H9 (cell line): Measurements from ENCODE around the gene ATG13. TPM values are rescaled to one million over a fixed set of nuclear protein-coding genes. Genes with fewer than 3 reads are reported as not detected.

Experiments
- DNase-seq: peaks from one replicate; pipeline ENCODE4 v3.0.0-alpha.2; 2017
- H2AFZ ChIP-seq: one replicate; pipeline ENCODE4 v1.6.1; 2013; ENCODE audit warnings: mild to moderate bottlenecking, low read length, control low read depth, moderate library complexity
- H2AK5ac ChIP-seq: 2 replicates; pipeline ENCODE4 v1.6.1; 2013; ENCODE audit warnings: low read length, control low read depth, mixed read lengths; ENCODE audit not compliant: insufficient read length
- H2BK120ac ChIP-seq: one replicate; pipeline ENCODE4 v1.6.1; 2013; ENCODE audit warnings: low read depth, mild to moderate bottlenecking, low read length, control low read depth, inconsistent platforms; ENCODE audit not compliant: poor library complexity, severe bottlenecking
- H2BK12ac ChIP-seq: 2 replicates; pipeline ENCODE4 v1.6.1; 2013; ENCODE audit warnings: low read length, control low read depth, mixed read lengths, low read depth; ENCODE audit not compliant: insufficient read length
- H2BK15ac ChIP-seq: 2 replicates; pipeline ENCODE4 v1.6.1; 2013; ENCODE audit warnings: low read depth, low read length, control low read depth
- H2BK20ac ChIP-seq: one replicate; pipeline ENCODE4 v1.6.1; 2013; ENCODE audit warnings: low read depth, mild to moderate bottlenecking, low read length, control low read depth, inconsistent platforms; ENCODE audit not compliant: poor library complexity, severe bottlenecking
- H2BK5ac ChIP-seq: 2 replicates; pipeline ENCODE4 v1.6.1; 2013; ENCODE audit warnings: low read length, control low read depth, mixed read lengths; ENCODE audit not compliant: insufficient read length
- H3K14ac ChIP-seq: 2 replicates; pipeline ENCODE4 v1.6.1; 2013; ENCODE audit warnings: low read length, control low read depth; ENCODE audit not compliant: insufficient read depth
- H3K18ac ChIP-seq: 2 replicates; pipeline ENCODE4 v1.6.1; 2013; ENCODE audit warnings: low read depth, mild to moderate bottlenecking, mixed read lengths, low read length, control low read depth; ENCODE audit not compliant: insufficient read length
- H3K23ac ChIP-seq: 2 replicates; pipeline ENCODE4 v1.6.1; 2013; ENCODE audit warnings: low read length, control low read depth, mixed read lengths, low read depth; ENCODE audit not compliant: insufficient read length
- H3K23me2 ChIP-seq: 2 replicates; pipeline ENCODE4 v1.6.1; 2013; ENCODE audit warnings: low read depth, mild to moderate bottlenecking, mixed read lengths, low read length, control low read depth; ENCODE audit not compliant: insufficient read length, poor library complexity, severe bottlenecking
- H3K27ac ChIP-seq: 2 replicates; pipeline ENCODE4 v1.5.1; 2013; ENCODE audit warnings: low read length, control low read depth, mixed read lengths, low read depth; ENCODE audit not compliant: insufficient read length
- H3K27me3 ChIP-seq: 2 replicates; pipeline ENCODE4 v1.6.1; 2013; ENCODE audit warnings: low read length, control low read depth, inconsistent platforms; ENCODE audit not compliant: insufficient read depth
- H3K4ac ChIP-seq: 2 replicates; pipeline ENCODE4 v1.6.1; 2013; ENCODE audit warnings: low read depth, mild to moderate bottlenecking, control low read depth, inconsistent platforms, low read length, moderate library complexity
- H3K4me1 ChIP-seq: 2 replicates; pipeline ENCODE4 v1.6.1; 2013; ENCODE audit warnings: low read length, control low read depth, inconsistent platforms; ENCODE audit not compliant: insufficient read depth
- H3K4me2 ChIP-seq: 2 replicates; pipeline ENCODE4 v1.6.1; 2013; ENCODE audit warnings: low read length, control low read depth, mixed read lengths; ENCODE audit not compliant: insufficient read length, insufficient read depth
- H3K56ac ChIP-seq: 2 replicates; pipeline ENCODE4 v1.6.1; 2013; ENCODE audit warnings: low read depth, mild to moderate bottlenecking, mixed read lengths, low read length, control low read depth; ENCODE audit not compliant: insufficient read length
- H3K79me1 ChIP-seq: 2 replicates; pipeline ENCODE4 v1.6.1; 2013; ENCODE audit warnings: low read depth, mild to moderate bottlenecking, moderate library complexity, low read length, control low read depth, inconsistent platforms; ENCODE audit not compliant: insufficient read depth, poor library complexity, severe bottlenecking
- H3K79me2 ChIP-seq: 2 replicates; pipeline ENCODE4 v1.6.1; 2013; ENCODE audit warnings: low read length, control low read depth, inconsistent platforms; ENCODE audit not compliant: insufficient read depth
- H3K9ac ChIP-seq: 2 replicates; pipeline ENCODE4 v1.6.1; 2013; ENCODE audit warnings: low read length, control low read depth, mixed read lengths; ENCODE audit not compliant: insufficient read length; ENCODE audit errors: extremely low read depth
- H3K9me3 ChIP-seq: one replicate; pipeline ENCODE4 v1.6.1; 2013; ENCODE audit warnings: low read depth, low read length, inconsistent platforms; ENCODE audit not compliant: control insufficient read depth
- H3T11ph ChIP-seq: one replicate; pipeline ENCODE4 v1.6.1; 2013; ENCODE audit warnings: mild to moderate bottlenecking, low read length, control low read depth, inconsistent platforms
- H4K20me1 ChIP-seq: one replicate; pipeline ENCODE4 v1.6.1; 2013; ENCODE audit not compliant: control insufficient read depth, insufficient read length, insufficient read depth
- H4K5ac ChIP-seq: 2 replicates; pipeline ENCODE4 v1.6.1; 2013; ENCODE audit warnings: low read depth, mild to moderate bottlenecking, mixed read lengths, low read length, control low read depth; ENCODE audit not compliant: insufficient read length
- H4K8ac ChIP-seq: replicated peaks from 2 replicates; pipeline ENCODE4 v1.6.1; 2013; ENCODE audit warnings: low read length, control low read depth, mixed read lengths, low read depth; ENCODE audit not compliant: insufficient read length
- H4K91ac ChIP-seq: 2 replicates; pipeline ENCODE4 v1.6.1; 2013; ENCODE audit warnings: low read depth, mild to moderate bottlenecking, moderate library complexity, mixed read lengths, low read length, control low read depth; ENCODE audit not compliant: insufficient read length
- H3K27ac Mint-ChIP-seq, 3 experiments: 2 replicates in 2 of 3; 3 replicates in 1 of 3; pipeline ENCODE4 v1.8.0; 2020 to 2021; ENCODE audit warnings: mixed read lengths in 3 of 3, mild to moderate bottlenecking in 1 of 3, moderate library complexity in 1 of 3
- H3K27me3 Mint-ChIP-seq: 2 replicates; pipeline ENCODE4 v1.8.0; 2021; ENCODE audit warnings: low read depth, mild to moderate bottlenecking, moderate library complexity, mixed read lengths
- H3K36me3 Mint-ChIP-seq, 3 experiments: 2 replicates in 2 of 3; 3 replicates in 1 of 3; pipeline ENCODE4 v1.8.0; 2020 to 2021; ENCODE audit warnings: low read depth in 3 of 3, mixed read lengths in 3 of 3; ENCODE audit not compliant: insufficient read depth in 1 of 3
- H3K4me1 Mint-ChIP-seq, 2 experiments: 2 replicates each; pipeline ENCODE4 v1.8.0; 2020; ENCODE audit warnings: mixed read lengths in 2 of 2
- H3K4me3 Mint-ChIP-seq, 2 experiments: 2 replicates in 1 of 2; 3 replicates in 1 of 2; pipeline ENCODE4 v1.8.0; 2020 to 2021; ENCODE audit warnings: mild to moderate bottlenecking in 2 of 2, mixed read lengths in 2 of 2, moderate library complexity in 1 of 2
- H3K9me3 Mint-ChIP-seq, 2 experiments: 2 replicates in 1 of 2; 3 replicates in 1 of 2; pipeline ENCODE4 v1.8.0; 2020; ENCODE audit warnings: mild to moderate bottlenecking in 2 of 2, mixed read lengths in 2 of 2, moderate library complexity in 1 of 2
- CTCF ChIP-seq: fragments of 200-600 bp; sonication (generic); conservative IDR thresholded peaks from 3 replicates; pipeline ENCODE4 v1.8.0; 2021; ENCODE audit warnings: antibody characterized with exemption, mild to moderate bottlenecking
- WGBS: extraction: QIAGEN DNeasy Blood & Tissue Kit; methylation state at CpG from one replicate; pipeline ENCODE4 v1.1.7; 2013; ENCODE audit warnings: missing lambda C conversion rate, low lambda C conversion rate, mixed read lengths; ENCODE audit not compliant: insufficient read length; ENCODE audit errors: extremely low coverage; 5-methylcytosine and 5-hydroxymethylcytosine counted together
- total RNA-seq: library from RNA; stranded (reverse); gene quantifications from 2 replicates; pipeline ENCODE4 v1.2.1, GENCODE V29; 2021

ATG13 gene
- total RNA-seq, 1 experiment from 2014 or later = 79.1 TPM

- H3K9me3 ChIP-seq = no peaks in the 10 kb centered on the region
- no peak overlapping the region for H2AFZ ChIP-seq
- no peak overlapping the region for H4K5ac ChIP-seq
- no peak overlapping the region for H3K9ac ChIP-seq
- H3K23me2 ChIP-seq = peaks cover 5% of the 10 kb centered on the region
- no peaks in the 10 kb centered on the region for H3K4me1 ChIP-seq
- Mint-ChIP-seq H3K9me3 (no peaks in the 10 kb centered on the region), H3K27ac (no peak overlapping the region), H3K36me3 (no peaks in the 10 kb centered on the region; a peak in 1 of 7 replicates), H3K4me3 (no peak overlapping the region), H3K27me3 (no peaks in the 10 kb centered on the region), H3K4me1 (peaks cover 14 to 16% of the 10 kb centered on the region in 2 experiments)
- H3K56ac ChIP-seq = no peak overlapping the region
- H2BK12ac ChIP-seq = no peak overlapping the region
- H3K18ac ChIP-seq = no peak overlapping the region
- no peak overlapping the region for H3K14ac ChIP-seq
- H3K27ac ChIP-seq = no peak overlapping the region
- H3K23ac ChIP-seq = no peak overlapping the region
- no peaks in the 10 kb centered on the region for H4K20me1 ChIP-seq
- H2BK20ac ChIP-seq = no peak overlapping the region
- no CpG with 5 or more reads among the region's 1 CpG for WGBS
- no peak overlapping the region for H3K4ac ChIP-seq
- no peak overlapping the region for H2BK5ac ChIP-seq
- H3T11ph ChIP-seq = no peak overlapping the region
- peaks cover 11% of the 10 kb centered on the region; the same call in 1 of the 2 replicates for H3K79me2 ChIP-seq
- no peak overlapping the region for H2AK5ac ChIP-seq
- no peak overlapping the region for H2BK15ac ChIP-seq
- no peak overlapping the region for H4K8ac ChIP-seq
- no peak overlapping the region for H2BK120ac ChIP-seq
- no peak for DNase-seq
- no peak overlapping the region for H4K91ac ChIP-seq
- no peak for TF ChIP-seq CTCF
- no peak overlapping the region for H3K4me2 ChIP-seq
- H3K79me1 ChIP-seq = no peaks in the 10 kb centered on the region
- no peaks in the 10 kb centered on the region for H3K27me3 ChIP-seq
Observed at GRCh38 chr11:46597155-46597554, 20.2 kb upstream of the ATG13 start.
